GM19099 (cell line): ENCODE results near the gene HHEX.

Experiments used
- POLR2A ChIP-seq: IDR thresholded peaks from 3 replicates; pipeline ENCODE4 v1.6.1; 2011; ENCODE audit warnings: low read depth; ENCODE audit not compliant: insufficient read length; ENCODE audit errors: extremely low read depth

The HHEX gene

DNA sequence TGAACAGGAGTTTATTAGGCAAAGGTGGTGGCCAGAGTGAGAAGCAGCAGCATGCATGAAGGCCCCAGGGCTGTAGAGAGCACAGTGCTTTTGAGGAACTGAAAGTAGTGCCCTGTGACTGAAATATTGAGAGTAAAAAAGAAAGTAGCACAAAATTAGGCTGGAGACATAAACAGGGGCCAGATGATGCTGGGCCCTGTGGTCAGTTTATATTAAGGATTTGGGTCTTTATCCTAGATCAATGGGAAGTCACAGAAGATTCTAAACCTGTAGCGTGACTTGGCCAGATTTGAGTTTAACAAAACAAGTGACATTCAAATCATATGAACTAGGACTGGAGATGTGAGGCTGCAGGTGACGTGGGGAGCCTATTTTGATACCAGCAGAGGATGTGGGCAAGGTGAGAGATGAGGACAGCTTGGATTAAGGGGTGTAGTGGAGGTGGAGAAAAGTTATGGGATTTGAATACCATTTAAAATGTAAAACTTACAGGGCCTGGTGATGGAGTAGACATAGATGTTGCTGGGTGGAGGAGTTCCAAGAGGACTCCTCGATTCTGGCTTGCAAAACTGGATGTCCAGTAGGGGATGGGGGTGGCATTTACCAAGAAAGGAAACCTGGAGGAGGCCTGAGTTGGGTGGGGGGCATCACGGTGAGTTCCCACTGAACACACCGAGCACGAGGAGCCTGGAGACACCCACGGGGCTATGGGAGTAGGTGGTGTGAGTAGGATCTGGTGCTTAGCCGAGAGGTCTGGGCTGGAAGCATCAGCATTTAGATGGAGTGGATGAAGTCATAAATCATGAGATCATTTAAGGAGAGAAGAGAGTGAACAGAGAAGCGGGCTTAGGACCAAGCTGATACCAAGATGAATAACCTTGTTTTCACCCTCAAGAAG is 52.8 kb downstream of the HHEX start:
- TF ChIP-seq POLR2A: no peak
